Activated T-cell treated with anti-CD3 and anti-CD28 coated beads for 48 hours (primary cell): ENCODE data around the gene COLEC11.

Experiments
- DNase-seq: peaks from one replicate; pipeline ENCODE4 v3.0.0-alpha.2; 2020; ENCODE audit warnings: low read depth

COLEC11 gene

GRCh38 chr2:3639015-3639630, 44.2 kb downstream of the COLEC11 start:
- DNase-seq, result no peak

- DNase-seq, result no peak
These were observed 44.7 kb downstream of the COLEC11 start for GRCh38 chr2:3639653-3640052.

GRCh38 chr2:3641181-3641580, 46.3 kb downstream of the COLEC11 start:
- DNase-seq, result no peak

- no peak for DNase-seq
These were observed 47.0 kb downstream of the COLEC11 start for GRCh38 chr2:3641841-3642421.

DNA sequence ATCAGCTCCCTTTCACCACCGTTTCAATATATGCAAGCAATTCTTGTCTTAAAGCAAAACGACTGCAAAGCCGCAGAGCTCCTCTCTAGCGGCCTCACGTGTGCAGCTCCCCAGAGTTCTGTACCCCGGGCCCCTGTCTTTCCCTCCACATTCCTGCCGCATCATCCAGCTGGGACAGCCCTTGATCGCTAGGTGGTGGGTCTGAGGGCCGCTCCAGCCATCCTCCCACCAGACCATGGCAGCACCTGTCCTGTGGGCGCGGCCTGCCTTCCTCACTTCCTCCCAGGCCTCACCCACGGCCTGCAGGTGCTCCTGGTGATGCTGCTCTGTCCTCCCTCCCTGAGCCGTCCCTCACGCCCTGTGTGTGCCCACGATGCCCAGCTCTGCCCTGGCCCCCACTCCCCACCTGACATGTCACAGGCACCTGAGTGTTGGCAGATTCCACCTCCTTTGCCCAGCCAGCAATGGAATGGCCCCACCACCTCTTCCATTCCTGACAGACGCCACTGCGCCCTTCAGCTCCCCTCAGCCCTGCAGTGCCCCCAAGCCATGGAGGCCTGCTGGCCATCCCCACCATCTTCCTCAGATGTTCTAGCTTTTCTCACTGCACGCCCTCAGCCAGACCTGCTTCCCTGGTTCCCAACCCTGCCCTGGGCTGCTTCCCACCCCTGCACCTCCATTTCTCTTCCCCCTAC, 47.8 kb downstream of the COLEC11 start:
- DNase-seq, result no peak

GRCh38 chr2:3643371-3644245, 48.7 kb downstream of the COLEC11 start:
- DNase-seq, result no peak

GRCh38 chr2:3644246-3644525, 49.3 kb downstream of the COLEC11 start:
- DNase-seq, result no peak

DNA sequence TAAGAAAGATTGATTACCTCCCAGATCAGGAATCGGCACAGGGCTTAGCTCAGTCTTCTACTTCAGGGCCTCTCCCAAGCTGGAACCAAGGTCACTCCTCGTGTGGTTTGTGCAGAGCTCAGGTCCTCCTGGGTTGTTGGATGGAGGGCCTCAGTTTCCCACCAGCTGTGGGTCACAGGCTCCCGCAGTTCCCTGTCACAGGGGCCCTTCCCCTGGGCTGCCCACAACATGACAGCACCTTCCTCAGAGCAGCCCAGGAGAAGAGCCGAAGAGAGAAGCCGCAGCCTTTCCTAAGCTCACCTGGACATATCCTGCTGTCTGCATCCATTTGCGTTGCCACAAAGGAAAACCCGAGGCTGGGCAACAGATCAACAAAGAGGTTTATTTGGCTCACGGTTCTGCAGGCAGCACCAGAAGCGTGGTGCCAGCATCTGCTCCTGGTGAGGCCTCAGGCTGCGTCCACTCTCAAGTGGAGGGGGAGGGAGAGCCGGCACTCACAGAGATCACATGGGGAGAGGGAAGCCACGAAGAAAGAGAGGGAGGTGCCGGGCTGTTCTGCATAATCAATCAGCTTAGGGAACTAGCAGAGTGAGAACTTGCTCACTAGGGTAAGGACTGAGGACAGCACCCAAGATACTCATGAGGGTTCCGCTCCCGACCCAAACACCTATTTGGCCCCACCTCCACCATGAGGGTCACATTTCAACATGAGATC, 50.1 kb downstream of the COLEC11 start:
- no peak for DNase-seq

DNA sequence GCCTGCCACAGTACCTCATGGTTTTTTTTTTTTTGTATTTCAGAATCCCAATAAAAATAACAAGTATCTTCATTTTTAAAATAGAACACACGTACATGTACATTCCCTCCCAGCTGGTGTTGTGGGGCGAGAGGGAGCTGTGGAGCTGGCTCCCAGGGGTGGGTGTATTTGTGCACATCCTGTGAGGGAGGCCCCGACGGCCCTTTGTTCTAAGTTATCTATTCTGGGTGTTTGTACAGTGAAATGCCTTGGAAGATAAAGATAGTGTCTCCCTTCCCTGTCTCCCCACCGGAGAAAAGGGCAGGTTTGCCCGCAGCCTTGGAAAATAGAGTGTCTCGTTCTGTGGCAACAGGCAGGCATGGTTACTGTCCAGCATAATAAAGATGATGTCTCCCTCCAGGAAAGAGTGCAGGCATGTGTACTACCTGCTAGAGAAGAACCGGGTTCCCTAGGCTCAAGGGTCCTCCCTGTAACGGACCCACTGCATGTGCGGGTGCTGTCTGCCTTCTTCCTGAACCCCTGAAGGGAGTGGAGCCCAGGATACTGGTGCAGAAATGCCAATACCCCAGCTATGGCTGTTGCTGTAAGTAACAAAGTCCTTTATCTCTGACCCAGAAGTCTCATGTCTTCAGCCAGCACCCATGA, 51.0 kb downstream of the COLEC11 start:
- DNase-seq, result no peak

DNA sequence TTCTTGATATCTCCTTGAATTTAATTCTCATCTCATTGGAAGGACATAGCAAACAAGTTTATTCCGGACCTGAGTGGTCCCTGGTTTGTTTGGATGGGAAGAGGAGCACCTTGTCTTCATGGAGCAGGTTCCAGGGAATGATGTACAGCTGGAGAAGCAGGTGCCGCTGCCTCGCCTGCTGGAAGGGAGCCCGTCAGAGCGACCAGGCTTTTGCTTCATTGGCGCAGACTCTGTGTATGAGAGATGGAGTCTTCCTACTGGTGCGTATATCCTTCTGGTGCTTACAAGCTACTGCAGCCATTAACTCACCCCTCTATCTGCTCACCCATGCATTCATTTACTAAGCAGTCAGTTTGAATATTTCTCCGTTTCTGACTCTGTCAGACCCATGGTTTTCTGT, 51.5 kb downstream of the COLEC11 start:
- DNase-seq, result no peak

- DNase-seq, result no peak
These were observed 52.3 kb downstream of the COLEC11 start for GRCh38 chr2:3647246-3647645.

- DNase-seq, result no peak
These were observed 53.1 kb downstream of the COLEC11 start for GRCh38 chr2:3647831-3648651.

GRCh38 chr2:3648652-3649177, 53.8 kb downstream of the COLEC11 start:
- no peak for DNase-seq

- no peak for DNase-seq
These were observed 54.7 kb downstream of the COLEC11 start for GRCh38 chr2:3649581-3649980.

GRCh38 chr2:3650140-3650920, 55.4 kb downstream of the COLEC11 start:
- no peak for DNase-seq

DNA sequence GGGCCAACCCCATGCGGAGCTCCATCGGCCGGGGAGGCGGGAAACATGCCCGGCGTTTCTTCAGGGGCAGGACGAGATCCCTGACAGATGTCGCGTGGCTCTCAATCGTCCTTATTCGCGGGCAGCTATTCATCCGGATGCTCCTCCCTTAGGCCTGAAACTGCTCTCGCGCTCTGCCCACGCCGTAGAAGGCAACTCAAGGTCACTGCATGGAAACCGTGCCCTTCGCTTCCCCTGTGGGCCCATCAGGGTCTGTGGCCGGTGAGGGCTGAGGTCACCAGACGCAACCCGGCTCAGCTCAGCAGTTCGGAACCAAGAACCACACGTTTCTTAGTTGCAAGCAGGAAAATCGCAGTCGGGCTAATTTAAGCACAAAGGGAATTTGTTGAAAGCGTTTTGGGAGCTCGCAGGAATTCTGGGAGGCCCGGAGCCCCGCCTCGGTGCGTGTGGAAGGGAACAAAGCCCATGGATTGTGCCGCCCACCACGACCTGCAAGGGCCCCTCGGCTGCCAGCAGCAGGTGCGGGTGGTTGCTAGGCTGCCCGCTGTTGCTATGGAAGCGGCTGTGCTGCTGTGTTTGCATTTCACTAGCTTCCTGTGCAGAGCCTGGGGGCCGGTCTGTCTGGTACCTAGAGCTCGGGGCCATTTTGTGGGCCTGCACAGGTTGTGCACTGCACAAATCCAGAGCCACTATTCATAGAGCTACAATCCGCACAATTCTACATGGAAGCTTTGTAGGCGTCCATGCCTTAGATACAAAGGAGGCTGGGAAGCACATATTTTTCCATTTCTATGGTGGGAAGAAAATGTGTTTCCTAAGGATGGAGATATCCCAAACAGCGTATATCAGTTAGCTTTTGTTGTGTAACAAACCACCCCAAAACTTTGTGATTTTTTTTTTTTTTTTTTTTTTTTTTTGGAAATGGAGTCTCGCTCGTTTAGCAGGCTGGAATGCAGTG, 57.1 kb downstream of the COLEC11 start:
- peak; percentile 55 for DNase-seq

DNA sequence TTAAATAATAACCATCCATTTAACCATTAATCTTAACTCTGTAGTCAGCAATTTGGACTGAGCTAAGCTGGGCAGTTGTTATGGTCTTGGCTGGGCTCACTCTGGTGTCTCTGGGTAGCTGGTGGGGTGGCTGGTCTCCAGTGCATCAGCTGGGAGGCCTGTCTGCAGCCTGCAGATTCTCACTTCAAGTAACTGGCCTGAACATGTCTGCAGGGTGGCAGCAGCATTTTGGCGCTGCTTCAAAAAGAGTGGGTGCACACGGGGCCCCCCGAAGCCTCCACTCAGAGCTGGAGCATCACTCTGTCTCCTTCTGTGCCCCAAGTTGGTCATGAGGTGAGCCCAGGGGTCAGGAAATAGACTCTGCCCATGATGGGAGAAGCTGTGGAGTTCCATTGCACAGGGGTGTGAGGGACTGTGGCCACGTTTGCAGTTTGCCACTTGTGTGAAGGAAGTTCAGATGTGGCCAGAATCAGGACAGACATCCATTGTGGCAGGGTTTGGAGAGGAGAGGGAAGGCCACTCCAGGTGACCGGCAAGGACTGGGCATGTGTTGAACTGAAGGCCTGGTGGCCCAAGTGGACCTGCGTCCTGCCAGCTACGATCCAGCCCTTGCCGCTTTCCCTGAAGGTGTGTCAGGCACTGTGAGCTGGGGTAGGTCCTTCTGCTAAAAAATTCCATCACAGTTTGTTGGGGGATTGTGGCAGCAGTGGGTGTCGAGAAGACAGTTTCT, 58.1 kb downstream of the COLEC11 start:
- no peak for DNase-seq

GRCh38 chr2:3654011-3654410, 59.1 kb downstream of the COLEC11 start:
- DNase-seq, result no peak
